ENCODE measurements around the gene AVL9. TPM values are rescaled to one million over a fixed set of nuclear protein-coding genes. Genes with fewer than 3 reads are reported as not detected.

The AVL9 gene
- total and polyA plus RNA-seq, 9 of the 15 experiments (the other 6 are each of a cell fraction or from before 2014, with no cell fraction given) = 6.4 to 66.2 (median 30.1) TPM

GRCh38 chr7:32618470-32618869 is 123.2 kb downstream of the AVL9 start (continued):
- TF ChIP-seq, protein P1, sequence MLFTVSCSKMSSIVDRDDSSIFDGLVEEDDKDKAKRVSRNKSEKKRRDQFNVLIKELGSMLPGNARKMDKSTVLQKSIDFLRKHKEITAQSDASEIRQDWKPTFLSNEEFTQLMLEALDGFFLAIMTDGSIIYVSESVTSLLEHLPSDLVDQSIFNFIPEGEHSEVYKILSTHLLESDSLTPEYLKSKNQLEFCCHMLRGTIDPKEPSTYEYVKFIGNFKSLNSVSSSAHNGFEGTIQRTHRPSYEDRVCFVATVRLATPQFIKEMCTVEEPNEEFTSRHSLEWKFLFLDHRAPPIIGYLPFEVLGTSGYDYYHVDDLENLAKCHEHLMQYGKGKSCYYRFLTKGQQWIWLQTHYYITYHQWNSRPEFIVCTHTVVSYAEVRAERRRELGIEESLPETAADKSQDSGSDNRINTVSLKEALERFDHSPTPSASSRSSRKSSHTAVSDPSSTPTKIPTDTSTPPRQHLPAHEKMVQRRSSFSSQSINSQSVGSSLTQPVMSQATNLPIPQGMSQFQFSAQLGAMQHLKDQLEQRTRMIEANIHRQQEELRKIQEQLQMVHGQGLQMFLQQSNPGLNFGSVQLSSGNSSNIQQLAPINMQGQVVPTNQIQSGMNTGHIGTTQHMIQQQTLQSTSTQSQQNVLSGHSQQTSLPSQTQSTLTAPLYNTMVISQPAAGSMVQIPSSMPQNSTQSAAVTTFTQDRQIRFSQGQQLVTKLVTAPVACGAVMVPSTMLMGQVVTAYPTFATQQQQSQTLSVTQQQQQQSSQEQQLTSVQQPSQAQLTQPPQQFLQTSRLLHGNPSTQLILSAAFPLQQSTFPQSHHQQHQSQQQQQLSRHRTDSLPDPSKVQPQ (CRISPR knock-in tag; IDR thresholded peaks at IDR 0.05; ENCODE audit: borderline replicate concordance) = no peak
- TF ChIP-seq POLR3G (IDR thresholded peaks at IDR 0.05; ENCODE audit: extremely low read depth, insufficient read length, insufficient replicate concordance) (no peak), POLR2AphosphoS5 (IDR thresholded peaks at IDR 0.05; ENCODE audit: control insufficient read depth, insufficient read depth, low read depth, low read length) (no peak; the same call in 1 of the 2 replicates), ZNF282 (CRISPR knock-in tag; IDR thresholded peaks at IDR 0.05) (no peak), ZNF444 (CRISPR knock-in tag; IDR thresholded peaks at IDR 0.05) (no peak), SAP30 (IDR thresholded peaks at IDR 0.05; ENCODE audit: borderline replicate concordance, insufficient read depth, low read depth, low read length, poor library complexity, severe bottlenecking) (no peak), EHMT2 (IDR thresholded peaks at IDR 0.05) (no peak), SMAD2 (IDR thresholded peaks at IDR 0.05; ENCODE audit: low read depth, low read length) (no peak), POLR2A (conservative IDR thresholded peaks at IDR 0.05) (0 out of 2 replicates have a peak, but pooled peaks have one; percentile 50), NCOR1 (IDR thresholded peaks at IDR 0.05) (no peak), BRD9 (IDR thresholded peaks at IDR 0.05; ENCODE audit: low read depth, partially characterized antibody) (peak; percentile 45), ARID3B (CRISPR knock-in tag; IDR thresholded peaks at IDR 0.05; ENCODE audit: borderline replicate concordance) (no peak), HBP1 (CRISPR knock-in tag; IDR thresholded peaks at IDR 0.05) (no peak), ETS1 (conservative IDR thresholded peaks at IDR 0.05; ENCODE audit: control insufficient read depth, low read depth, low read length) (no peak), FOXJ2 (tag; IDR thresholded peaks at IDR 0.05) (no peak), IFI16 (CRISPR knock-in tag; IDR thresholded peaks at IDR 0.05) (no peak), THAP12 (CRISPR knock-in tag; IDR thresholded peaks at IDR 0.05) (no peak)
- TF ChIP-seq, protein P2, sequence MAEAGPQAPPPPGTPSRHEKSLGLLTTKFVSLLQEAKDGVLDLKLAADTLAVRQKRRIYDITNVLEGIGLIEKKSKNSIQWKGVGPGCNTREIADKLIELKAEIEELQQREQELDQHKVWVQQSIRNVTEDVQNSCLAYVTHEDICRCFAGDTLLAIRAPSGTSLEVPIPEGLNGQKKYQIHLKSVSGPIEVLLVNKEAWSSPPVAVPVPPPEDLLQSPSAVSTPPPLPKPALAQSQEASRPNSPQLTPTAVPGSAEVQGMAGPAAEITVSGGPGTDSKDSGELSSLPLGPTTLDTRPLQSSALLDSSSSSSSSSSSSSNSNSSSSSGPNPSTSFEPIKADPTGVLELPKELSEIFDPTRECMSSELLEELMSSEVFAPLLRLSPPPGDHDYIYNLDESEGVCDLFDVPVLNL (CRISPR knock-in tag; IDR thresholded peaks at IDR 0.05; ENCODE audit: low read depth) = no peak

Data from K562 (cell line).